Caco-2 (cell line): Measurements from ENCODE around the gene SALL4. TPM values are rescaled to one million over a fixed set of nuclear protein-coding genes. Genes with fewer than 3 reads are reported as not detected.
"Not testable (repeated sequence)": the region's sequence is repeated elsewhere in the genome, so short reads cannot be mapped to it uniquely, and the experiment has no call there.

Experiments used
- BruUV-seq: library from RNA; stranded (reverse); fragments of 400-500 nt; replicated peaks from 2 replicates; lab custom pipeline; 2021; lab: Mats Ljungman, UMichigan
- CTCF ChIA-PET: fragments of 300-600 bp; sonication (Branson Sonifier 250); formaldehyde crosslinking; loops from one replicate; lab custom pipeline; 2022; ENCODE audit warnings: antibody characterized with exemption; lab: Charles Lee
- POLR2A ChIA-PET: fragments of 300-600 bp; sonication (Branson Sonifier 250); formaldehyde crosslinking; loops from one replicate; lab custom pipeline; 2022; ENCODE audit warnings: antibody characterized with exemption; lab: Charles Lee
- DNase-seq, 2 experiments: peaks; one replicate each; pipeline versions ENCODE4 v3.0.0 to v3.0.0-alpha.2; 2020 to 2022
- H3K27me3 ChIP-seq: replicated peaks from 2 replicates; pipeline ENCODE4 v1.6.0; 2011; ENCODE audit warnings: low read length; ENCODE audit not compliant: control insufficient read depth, insufficient read depth
- H3K36me3 ChIP-seq: 2 replicates; pipeline ENCODE4 v1.5.1; 2011; ENCODE audit warnings: low read length; ENCODE audit not compliant: control insufficient read depth, insufficient read depth
- H3K4me1 ChIP-seq: fragments of 250-450 bp; sonication (Bioruptor Pico); 2 replicates; pipeline ENCODE4 v1.5.1; 2020; ENCODE audit warnings: mild to moderate bottlenecking
- H3K4me3 ChIP-seq: 2 replicates; pipeline ENCODE4 v1.5.1; 2011; ENCODE audit warnings: low read depth, mild to moderate bottlenecking, control low read depth, low read length
- H3K9me3 ChIP-seq: fragments of 250-450 bp; sonication (Bioruptor Pico); 2 replicates; pipeline ENCODE4 v1.5.1; 2020; ENCODE audit warnings: mild to moderate bottlenecking, moderate library complexity
- H3K27ac Mint-ChIP-seq: one replicate; pipeline ENCODE4 v1.8.0; 2022; ENCODE audit warnings: mixed read lengths; ENCODE audit not compliant: unreplicated experiment
- H3K27me3 Mint-ChIP-seq: one replicate; pipeline ENCODE4 v1.8.0; 2022; ENCODE audit warnings: mixed read lengths; ENCODE audit not compliant: insufficient read depth, unreplicated experiment
- H3K36me3 Mint-ChIP-seq: one replicate; pipeline ENCODE4 v1.8.0; 2022; ENCODE audit warnings: mild to moderate bottlenecking, mixed read lengths; ENCODE audit not compliant: insufficient read depth, unreplicated experiment
- H3K4me1 Mint-ChIP-seq: one replicate; pipeline ENCODE4 v1.8.0; 2022; ENCODE audit warnings: low read depth, mixed read lengths; ENCODE audit not compliant: unreplicated experiment
- H3K4me3 Mint-ChIP-seq: one replicate; pipeline ENCODE4 v1.8.0; 2022; ENCODE audit warnings: mild to moderate bottlenecking, moderate library complexity, mixed read lengths; ENCODE audit not compliant: unreplicated experiment
- H3K9me3 Mint-ChIP-seq: one replicate; pipeline ENCODE4 v1.8.0; 2022; ENCODE audit warnings: mixed read lengths; ENCODE audit not compliant: unreplicated experiment
- intact Hi-C: fragments of 100-400 bp; cut with micrococcal nuclease; formaldehyde crosslinking; loops from one replicate; pipeline ENCODE4 v1.10.0; 2022; ENCODE audit not compliant: unreplicated experiment
- total RNA-seq: library from RNA; stranded (reverse); gene quantifications from 2 replicates; pipeline ENCODE4 v1.2.3, GENCODE V29; 2022
- TF ChIP-seq, protein P1 (sequence below), 2 experiments: fragments of 200-600 bp in 1 of 2; IDR thresholded peaks; 1 replicate in 1 of 2; 2 replicates in 1 of 2; pipeline versions ENCODE4 v1.5.1 to v1.8.0; 2011 to 2022; ENCODE audit warnings: antibody characterized with exemption in 1 of 2, control low read depth in 1 of 2, inconsistent platforms in 1 of 2, low read depth in 1 of 2, low read length in 1 of 2, mild to moderate bottlenecking in 1 of 2, moderate library complexity in 1 of 2; ENCODE audit not compliant: insufficient read depth in 1 of 2, severe bottlenecking in 1 of 2, unreplicated experiment in 1 of 2

SALL4 gene
- total RNA-seq, 1 experiment from 2014 or later = 75.8 TPM

DNA sequence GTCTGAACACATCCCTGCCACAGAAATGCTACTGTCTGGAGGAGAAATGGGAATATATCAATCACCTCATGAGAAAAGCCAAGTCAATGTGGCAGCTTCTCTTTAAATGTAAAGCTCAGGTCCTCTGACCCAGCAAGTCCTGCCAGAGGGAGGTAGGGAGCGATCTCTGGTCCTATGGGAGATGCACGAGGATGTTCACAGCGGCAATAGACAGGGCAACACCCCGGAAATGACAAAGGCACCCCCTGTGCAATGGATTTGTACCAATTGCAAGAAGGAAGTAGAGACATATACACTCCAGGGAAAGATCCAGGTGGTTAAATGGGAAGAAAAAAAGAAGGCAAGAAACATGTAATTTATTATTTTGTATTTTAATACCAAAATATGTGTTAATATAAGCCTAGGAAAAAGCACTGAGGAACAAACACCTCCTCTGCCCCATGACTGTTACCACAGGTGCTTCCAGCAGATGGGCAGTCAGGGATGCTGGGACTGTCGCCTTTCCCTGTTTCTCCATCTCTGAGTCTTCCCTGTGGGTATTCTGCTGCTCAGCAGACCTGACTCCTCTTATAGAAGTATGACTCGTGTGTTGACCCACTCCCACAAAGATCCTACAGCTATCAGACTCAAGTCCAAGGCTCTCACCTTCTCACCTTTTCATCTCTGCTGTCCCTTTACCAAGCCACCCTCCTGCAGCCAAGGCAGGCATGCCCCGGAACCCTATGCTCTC is 55.0 kb downstream of the SALL4 start:
- BruUV-seq = no TSS peak
- TF ChIP-seq, protein P1, sequence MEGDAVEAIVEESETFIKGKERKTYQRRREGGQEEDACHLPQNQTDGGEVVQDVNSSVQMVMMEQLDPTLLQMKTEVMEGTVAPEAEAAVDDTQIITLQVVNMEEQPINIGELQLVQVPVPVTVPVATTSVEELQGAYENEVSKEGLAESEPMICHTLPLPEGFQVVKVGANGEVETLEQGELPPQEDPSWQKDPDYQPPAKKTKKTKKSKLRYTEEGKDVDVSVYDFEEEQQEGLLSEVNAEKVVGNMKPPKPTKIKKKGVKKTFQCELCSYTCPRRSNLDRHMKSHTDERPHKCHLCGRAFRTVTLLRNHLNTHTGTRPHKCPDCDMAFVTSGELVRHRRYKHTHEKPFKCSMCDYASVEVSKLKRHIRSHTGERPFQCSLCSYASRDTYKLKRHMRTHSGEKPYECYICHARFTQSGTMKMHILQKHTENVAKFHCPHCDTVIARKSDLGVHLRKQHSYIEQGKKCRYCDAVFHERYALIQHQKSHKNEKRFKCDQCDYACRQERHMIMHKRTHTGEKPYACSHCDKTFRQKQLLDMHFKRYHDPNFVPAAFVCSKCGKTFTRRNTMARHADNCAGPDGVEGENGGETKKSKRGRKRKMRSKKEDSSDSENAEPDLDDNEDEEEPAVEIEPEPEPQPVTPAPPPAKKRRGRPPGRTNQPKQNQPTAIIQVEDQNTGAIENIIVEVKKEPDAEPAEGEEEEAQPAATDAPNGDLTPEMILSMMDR (IDR thresholded peaks at IDR 0.05; ENCODE audit: insufficient read depth in 1 of 2, low read depth in 1 of 2, low read length in 1 of 2, severe bottlenecking in 1 of 2, unreplicated experiment in 1 of 2) = no peak
- Mint-ChIP-seq H3K36me3 (peaks cover 33% of the 10 kb centered on the region), H3K4me1 (peaks cover 66% of the 10 kb centered on the region), H3K27ac (peak overlapping the region; percentile 0), H3K4me3 (no peak overlapping the region), H3K27me3 (no peaks in the 10 kb centered on the region), H3K9me3 (peaks cover 8% of the 10 kb centered on the region)
- Histone ChIP-seq H3K4me1 (peaks cover 66% of the 10 kb centered on the region), H3K27me3 (no peaks in the 10 kb centered on the region), H3K36me3 (no peaks in the 10 kb centered on the region), H3K9me3 (no peaks in the 10 kb centered on the region), H3K4me3 (no peak overlapping the region)
- POLR2A ChIA-PET = no interaction called here
- CTCF ChIA-PET = no interaction called here
- no peak for DNase-seq
- intact Hi-C loops = no loop called here

DNA sequence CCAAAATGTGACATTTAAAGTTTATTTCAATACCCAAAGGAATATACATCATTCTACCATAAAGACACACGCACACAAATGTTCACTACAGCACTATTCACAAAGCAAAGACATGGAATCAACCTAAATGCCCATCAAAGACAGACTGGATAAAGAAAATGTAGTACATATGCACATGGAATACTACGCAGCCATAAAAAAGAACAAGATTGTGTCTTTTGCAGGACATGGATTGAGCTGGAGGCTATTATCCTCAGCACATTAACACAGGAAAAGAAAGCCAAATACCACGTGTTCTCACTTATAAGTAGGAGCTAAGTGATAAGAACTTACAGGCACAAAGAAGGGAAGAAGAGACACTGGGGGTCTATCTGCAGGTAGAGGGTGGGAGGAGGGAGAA is 56.5 kb downstream of the SALL4 start:
- Mint-ChIP-seq H3K4me3 (no peak overlapping the region), H3K36me3 (peaks cover 30% of the 10 kb centered on the region), H3K4me1 (peaks cover 64% of the 10 kb centered on the region)

DNA sequence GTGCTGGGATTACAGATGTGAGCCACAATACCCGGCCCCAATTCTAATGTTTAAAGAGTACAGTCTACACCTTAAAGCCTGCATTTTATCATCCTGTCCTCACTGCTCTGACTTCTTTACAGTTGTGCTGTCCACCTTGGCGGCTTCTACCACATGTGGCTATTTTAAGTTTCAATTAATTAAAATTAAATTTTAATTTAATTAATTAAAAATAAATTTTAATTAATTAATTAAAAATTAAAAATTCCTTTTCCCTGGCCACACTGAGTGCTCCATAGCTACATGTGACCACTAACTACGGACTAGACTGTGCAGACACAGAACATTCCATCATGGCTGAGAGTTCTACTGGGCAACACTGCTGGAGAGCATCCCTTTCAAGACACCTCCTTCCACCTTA is 61.5 kb downstream of the SALL4 start:
- no peak overlapping the region for H3K4me3 Mint-ChIP-seq
- BruUV-seq = no TSS peak
- peaks cover 40% of the 10 kb centered on the region for H3K4me1 ChIP-seq
- H3K36me3 ChIP-seq = no peaks in the 10 kb centered on the region; the same call in 1 of the 2 replicates
- intact Hi-C loops = no loop called here
- CTCF ChIA-PET = interaction anchor here (1.3 kb wide), 1 partner anchor 40 kb away, joined by 4 read pairs; no protein-coding TSS in a partner anchor
- H3K36me3 Mint-ChIP-seq = peaks cover 21% of the 10 kb centered on the region
- POLR2A ChIA-PET = no interaction called here
- H3K27me3 Mint-ChIP-seq = no peaks in the 10 kb centered on the region
- peaks cover 57% of the 10 kb centered on the region for H3K4me1 Mint-ChIP-seq
- H3K27ac Mint-ChIP-seq = peak overlapping the region; percentile 97
- H3K27me3 ChIP-seq = no peaks in the 10 kb centered on the region
- no peak for DNase-seq
- no peak overlapping the region for H3K4me3 ChIP-seq
- H3K9me3 ChIP-seq = no peaks in the 10 kb centered on the region
- H3K9me3 Mint-ChIP-seq = peaks cover 4% of the 10 kb centered on the region
- TF ChIP-seq, protein P1 (IDR thresholded peaks at IDR 0.05; ENCODE audit: insufficient read depth in 1 of 2, low read depth in 1 of 2, low read length in 1 of 2, severe bottlenecking in 1 of 2, unreplicated experiment in 1 of 2) = no peak

More for the DNA sequence above, 56.5 kb downstream of the SALL4 start:
- TF ChIP-seq, protein P1 (IDR thresholded peaks at IDR 0.05; ENCODE audit: insufficient read depth in 1 of 2, low read depth in 1 of 2, low read length in 1 of 2, severe bottlenecking in 1 of 2, unreplicated experiment in 1 of 2) = no peak
- Histone ChIP-seq H3K36me3 (no peaks in the 10 kb centered on the region; the same call in 1 of the 2 replicates), H3K4me3 (no peak overlapping the region), H3K27me3 (no peaks in the 10 kb centered on the region), H3K4me1 (peaks cover 63% of the 10 kb centered on the region), H3K9me3 (no peaks in the 10 kb centered on the region)
- no peak for DNase-seq
- POLR2A ChIA-PET = no interaction called here
- intact Hi-C loops = no loop called here
- no TSS peak for BruUV-seq
- CTCF ChIA-PET = interaction anchor here (0.8 kb wide), 1 partner anchor 45 kb away, joined by 3 read pairs; no protein-coding TSS in a partner anchor
- Mint-ChIP-seq H3K27ac (peak overlapping the region; percentile 86), H3K27me3 (no peaks in the 10 kb centered on the region), H3K9me3 (peaks cover 8% of the 10 kb centered on the region)

DNA sequence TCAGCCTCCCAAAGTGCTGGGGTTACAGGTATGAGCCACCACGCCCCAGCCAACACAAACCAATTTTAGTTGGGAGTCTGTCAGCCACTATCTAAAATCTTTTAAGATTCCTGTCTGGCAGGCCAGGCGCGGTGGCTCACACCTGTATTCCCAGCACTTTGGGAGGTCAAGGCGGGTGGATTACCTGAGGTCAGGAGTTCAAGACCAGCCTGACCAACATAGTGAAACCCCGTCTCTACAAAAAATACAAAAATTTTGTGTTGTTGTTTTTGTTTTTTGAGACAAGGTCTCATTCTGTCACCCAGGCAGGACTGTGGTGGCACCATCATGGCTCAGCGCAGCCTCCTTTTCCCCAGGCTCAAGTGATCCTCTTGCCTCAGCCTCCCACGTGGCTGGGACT is 62.0 kb downstream of the SALL4 start:
- H3K27me3 Mint-ChIP-seq, CTCF ChIA-PET, BruUV-seq, H3K36me3 ChIP-seq, POLR2A ChIA-PET, H3K9me3 Mint-ChIP-seq, H3K4me3 ChIP-seq, H3K4me3 Mint-ChIP-seq, H3K9me3 ChIP-seq, H3K27ac Mint-ChIP-seq, H3K27me3 ChIP-seq, DNase-seq, intact Hi-C loops: not testable (repeated sequence)
- Mint-ChIP-seq H3K36me3 (peaks cover 18% of the 10 kb centered on the region), H3K4me1 (peaks cover 57% of the 10 kb centered on the region)
- peaks cover 42% of the 10 kb centered on the region for H3K4me1 ChIP-seq
